ENCODE measurements around the gene LRRTM2. TPM values are rescaled to one million over a fixed set of nuclear protein-coding genes. Genes with fewer than 3 reads are reported as not detected.

LRRTM2 gene
- total and polyA plus RNA-seq, 10 of the 15 experiments (the other 5 are each of a cell fraction or from before 2014, with no cell fraction given) = 0.04 to 0.14 (median 0.06) TPM; not detected in 2

DNA sequence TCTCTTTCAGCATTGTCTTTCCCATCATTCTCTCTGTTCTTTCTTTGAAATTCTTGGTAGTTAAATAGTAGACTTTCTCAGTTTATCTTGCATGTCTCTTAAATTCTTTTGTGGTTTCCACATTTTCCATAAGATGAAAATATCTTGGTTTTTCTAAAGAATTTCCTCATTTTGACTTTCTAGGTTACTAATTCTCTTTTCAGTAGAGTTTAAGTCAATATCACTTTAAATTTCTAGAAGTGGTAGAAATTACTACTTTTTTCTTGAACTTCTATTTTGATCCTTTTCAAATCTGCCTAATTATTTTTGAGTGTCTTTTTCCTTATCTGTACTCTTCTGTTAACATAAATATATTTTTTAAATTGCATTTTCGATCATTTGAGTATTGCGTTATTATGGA is 23.6 kb upstream of the LRRTM2 start (continued):
- no peak for TF ChIP-seq SIX5 (IDR thresholded peaks at IDR 0.05; ENCODE audit: low read depth, low read length, severe bottlenecking)
- TF ChIP-seq HCFC1 (IDR thresholded peaks at IDR 0.05; ENCODE audit: low read length) = no peak
- TF ChIP-seq FOS (IDR thresholded peaks at IDR 0.05; ENCODE audit: borderline replicate concordance, extremely low read depth, insufficient read length) = no peak
- no peak for TF ChIP-seq ZNF274 (IDR thresholded peaks at IDR 0.05; ENCODE audit: insufficient read depth, insufficient read length)
- TF ChIP-seq YBX1 (IDR thresholded peaks at IDR 0.05) = no peak
- no peak for TF ChIP-seq EED (IDR thresholded peaks at IDR 0.05; ENCODE audit: low read depth)
- TF ChIP-seq BRCA1 (IDR thresholded peaks at IDR 0.05; ENCODE audit: low read depth, low read length) = no peak
- TF ChIP-seq ZNF384 (IDR thresholded peaks at IDR 0.05; ENCODE audit: borderline replicate concordance, low read depth, low read length) = no peak
- no peak for TF ChIP-seq ASH2L (IDR thresholded peaks at IDR 0.05; ENCODE audit: borderline replicate concordance, low read depth)
- TF ChIP-seq RFX5 (IDR thresholded peaks at IDR 0.05; ENCODE audit: low read depth, low read length) = no peak
- no peak for TF ChIP-seq GABPA (IDR thresholded peaks at IDR 0.05; ENCODE audit: low read depth)

DNA sequence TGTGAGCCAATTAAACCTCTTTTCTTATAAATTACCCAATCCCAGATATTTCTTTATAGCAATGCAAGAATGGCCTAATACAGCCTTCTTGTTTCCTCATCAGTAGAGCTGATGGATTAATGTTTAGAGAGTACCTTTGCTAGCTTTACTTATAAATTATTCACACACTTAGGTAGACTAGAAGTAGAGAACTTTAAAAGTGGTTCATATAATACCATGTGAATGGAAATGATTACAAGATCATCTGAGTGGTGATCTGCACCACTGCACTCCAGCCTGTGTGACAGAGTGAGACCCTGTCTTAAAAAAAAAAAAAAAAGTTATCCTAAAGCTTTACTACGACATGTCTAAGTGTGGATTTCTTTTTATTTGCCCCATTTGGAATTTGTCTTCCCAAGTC is 23.2 kb upstream of the LRRTM2 start:
- TF ChIP-seq RAD51 (IDR thresholded peaks at IDR 0.05) (no peak), RCOR1 (conservative IDR thresholded peaks at IDR 0.05; ENCODE audit: low read depth, low read length) (no peak), NRF1 (conservative IDR thresholded peaks at IDR 0.05; ENCODE audit: low read depth, low read length) (no peak), NBN (IDR thresholded peaks at IDR 0.05) (no peak), MTA2 (IDR thresholded peaks at IDR 0.05; ENCODE audit: low read depth) (no peak)
- Histone ChIP-seq H3K27me3 (replicated peaks in 1 of 2; ENCODE audit: control insufficient read depth in 2 of 2, insufficient read depth in 2 of 2, low read length in 1 of 2) (no peaks in the 10 kb centered on the region), H3K79me2 (ENCODE audit: control insufficient read depth, insufficient read depth, low read length) (no peaks in the 10 kb centered on the region), H3K4me2 (ENCODE audit: control insufficient read depth, insufficient read depth) (no peak overlapping the region), H3K4me1 (ENCODE audit: control insufficient read depth, insufficient read depth, low read length) (no peaks in the 10 kb centered on the region), H3K36me3 (ENCODE audit: control insufficient read depth in 2 of 2, insufficient read depth in 2 of 2, low read length in 1 of 2) (peaks cover 0 to 2% of the 10 kb centered on the region in 2 experiments; a peak in 1 of 4 replicates), H4K20me1 (ENCODE audit: control insufficient read depth, insufficient read depth) (no peaks in the 10 kb centered on the region), H3K9ac (ENCODE audit: control insufficient read depth, insufficient read depth, low read length) (no peak overlapping the region), H3K9me3 (replicated peaks; ENCODE audit: control insufficient read depth, insufficient read depth, low read length) (no peaks in the 10 kb centered on the region), H3K4me3 (no peak overlapping the region), H3K27ac (ENCODE audit: control insufficient read depth, insufficient read depth) (no peak overlapping the region), H2AFZ (ENCODE audit: control insufficient read depth, low read depth, low read length) (no peak overlapping the region)
- DNase-seq (ENCODE audit: low read depth, low spot score) (no peak), ATAC-seq (no peak), FAIRE-seq (no peak)
- in situ Hi-C loops (cut with MboI) (no loop called here), intact Hi-C loops (cut with micrococcal nuclease; ENCODE audit: unreplicated experiment) (no loop called here)
- CTCF ChIA-PET = interaction anchor here (1.5 kb wide), 1 partner anchor 108 kb away, joined by 5 read pairs; no protein-coding TSS in a partner anchor
- POLR2A ChIA-PET = no interaction called here
- 93% methylated on average over 1 of the region's 1 CpG for WGBS (ENCODE audit: insufficient coverage, insufficient replicate concordance, low lambda C conversion rate, missing lambda C conversion rate)
- RAD21 ChIA-PET (ENCODE audit: unreplicated experiment) = no interaction called here
- BruUV-seq (replicated peaks) = no TSS peak
- SMC1A ChIA-PET (ENCODE audit: uncharacterized antibody, unreplicated experiment) = interaction anchor here (0.6 to 1.4 kb wide), 2 partner anchors 13 to 255 kb away, joined by 3 read pairs; no protein-coding TSS in a partner anchor

All from GM12878 (cell line).